OCI-LY3 (cell line): ENCODE data around the gene SPINDOC.

Source experiments
- H2AFZ ChIP-seq: fragments of 200-600, 300-600 bp; shearing (Covaris generic); 2 replicates; pipeline ENCODE4 v1.6.0; 2014; ENCODE audit warnings: antibody characterized with exemption, low read depth, low read length
- H3K27ac ChIP-seq: fragments of 200-600, 300-600 bp; sonication (generic); 2 replicates; pipeline ENCODE4 v1.5.1; 2014; ENCODE audit warnings: mild to moderate bottlenecking, low read length, moderate library complexity, mixed read lengths
- H3K27me3 ChIP-seq: fragments of 200-600, 300-600 bp; sonication (generic); 2 replicates; pipeline ENCODE4 v1.6.1; 2014; ENCODE audit warnings: low read depth, low read length, mixed read lengths
- H3K36me3 ChIP-seq: fragments of 200-600, 300-600 bp; sonication (generic); replicated peaks from 2 replicates; pipeline ENCODE3; 2014; ENCODE audit warnings: low read depth, low read length, mixed read lengths
- H3K4me1 ChIP-seq: fragments of 300-600, 200-600 bp; sonication (generic); 2 replicates; pipeline ENCODE4 v1.6.1; 2014; ENCODE audit warnings: low read length, mixed read lengths
- H3K4me2 ChIP-seq: fragments of 200-600, 300-600 bp; sonication (generic); 2 replicates; pipeline ENCODE4 v1.6.1; 2014; ENCODE audit warnings: low read length, mixed read lengths
- H3K4me3 ChIP-seq: fragments of 300-600, 200-600 bp; sonication (generic); 2 replicates; pipeline ENCODE4 v1.5.1; 2014; ENCODE audit warnings: antibody characterized with exemption, mild to moderate bottlenecking, low read length, moderate library complexity
- H3K79me2 ChIP-seq: fragments of 300-600, 200-600 bp; shearing (Covaris generic); 2 replicates; pipeline ENCODE4 v1.6.1; 2014; ENCODE audit warnings: mild to moderate bottlenecking, low read length, mixed read lengths
- H3K9ac ChIP-seq: fragments of 300-600, 200-600 bp; shearing (Covaris generic); 2 replicates; pipeline ENCODE4 v1.6.0; 2014; ENCODE audit warnings: mild to moderate bottlenecking, low read length, moderate library complexity
- H3K9me3 ChIP-seq: fragments of 200-600, 300-600 bp; shearing (Covaris generic); 2 replicates; pipeline ENCODE4 v1.6.1; 2014; ENCODE audit warnings: low read length, mixed read lengths; ENCODE audit not compliant: insufficient read depth
- H4K20me1 ChIP-seq: fragments of 200-600, 300-600 bp; sonication (generic); 2 replicates; pipeline ENCODE4 v1.6.1; 2016; ENCODE audit warnings: low read length, mixed read lengths; ENCODE audit not compliant: insufficient read depth
- EZH2phosphoT487 ChIP-seq: fragments of 200-600 bp; shearing (Covaris generic); IDR thresholded peaks from 2 replicates; pipeline ENCODE4 v1.6.1; 2018; ENCODE audit warnings: antibody characterized with exemption, mixed run types, low read depth
- TF ChIP-seq, protein P1 (sequence below): fragments of 200-600, 300-600 bp; sonication (generic); IDR thresholded peaks from 2 replicates; pipeline ENCODE4 v1.5.1; 2014; ENCODE audit warnings: antibody characterized with exemption, low read length, low read depth

SPINDOC gene

DNA sequence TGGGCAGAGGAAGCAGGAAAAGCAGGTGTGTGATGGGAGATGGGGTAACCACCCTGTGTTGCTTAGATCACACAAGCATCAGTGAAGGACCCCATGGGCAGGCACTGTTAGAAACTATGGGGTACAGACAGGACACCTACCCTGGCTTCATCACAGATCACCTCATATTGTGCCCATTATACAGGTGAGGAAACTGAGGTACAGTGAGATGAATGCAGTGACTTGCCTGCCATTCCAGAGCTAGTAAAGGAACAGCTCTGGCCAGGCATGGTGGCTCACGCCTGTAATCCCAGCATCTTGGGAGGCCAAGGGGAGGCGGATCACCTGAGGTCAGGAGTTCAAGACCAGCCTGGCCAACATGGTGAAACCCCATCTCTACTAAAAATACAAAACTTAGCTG, 19.8 kb downstream of the SPINDOC start:
- H2AFZ ChIP-seq, result no peak overlapping the region
- H4K20me1 ChIP-seq, result no peaks in the 10 kb centered on the region
- H3K4me1 ChIP-seq, result peaks cover 8% of the 10 kb centered on the region
- H3K36me3 ChIP-seq, result peaks cover 4% of the 10 kb centered on the region
- no peak overlapping the region for H3K4me3 ChIP-seq
- H3K27ac ChIP-seq, result no peak overlapping the region
- no peak overlapping the region for H3K4me2 ChIP-seq
- H3K9me3 ChIP-seq, result no peaks in the 10 kb centered on the region
- H3K9ac ChIP-seq, result no peak overlapping the region
- TF ChIP-seq, protein P1, sequence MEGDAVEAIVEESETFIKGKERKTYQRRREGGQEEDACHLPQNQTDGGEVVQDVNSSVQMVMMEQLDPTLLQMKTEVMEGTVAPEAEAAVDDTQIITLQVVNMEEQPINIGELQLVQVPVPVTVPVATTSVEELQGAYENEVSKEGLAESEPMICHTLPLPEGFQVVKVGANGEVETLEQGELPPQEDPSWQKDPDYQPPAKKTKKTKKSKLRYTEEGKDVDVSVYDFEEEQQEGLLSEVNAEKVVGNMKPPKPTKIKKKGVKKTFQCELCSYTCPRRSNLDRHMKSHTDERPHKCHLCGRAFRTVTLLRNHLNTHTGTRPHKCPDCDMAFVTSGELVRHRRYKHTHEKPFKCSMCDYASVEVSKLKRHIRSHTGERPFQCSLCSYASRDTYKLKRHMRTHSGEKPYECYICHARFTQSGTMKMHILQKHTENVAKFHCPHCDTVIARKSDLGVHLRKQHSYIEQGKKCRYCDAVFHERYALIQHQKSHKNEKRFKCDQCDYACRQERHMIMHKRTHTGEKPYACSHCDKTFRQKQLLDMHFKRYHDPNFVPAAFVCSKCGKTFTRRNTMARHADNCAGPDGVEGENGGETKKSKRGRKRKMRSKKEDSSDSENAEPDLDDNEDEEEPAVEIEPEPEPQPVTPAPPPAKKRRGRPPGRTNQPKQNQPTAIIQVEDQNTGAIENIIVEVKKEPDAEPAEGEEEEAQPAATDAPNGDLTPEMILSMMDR, result no peak
- TF ChIP-seq EZH2phosphoT487, result no peak
- no peaks in the 10 kb centered on the region for H3K79me2 ChIP-seq
- no peaks in the 10 kb centered on the region for H3K27me3 ChIP-seq

DNA sequence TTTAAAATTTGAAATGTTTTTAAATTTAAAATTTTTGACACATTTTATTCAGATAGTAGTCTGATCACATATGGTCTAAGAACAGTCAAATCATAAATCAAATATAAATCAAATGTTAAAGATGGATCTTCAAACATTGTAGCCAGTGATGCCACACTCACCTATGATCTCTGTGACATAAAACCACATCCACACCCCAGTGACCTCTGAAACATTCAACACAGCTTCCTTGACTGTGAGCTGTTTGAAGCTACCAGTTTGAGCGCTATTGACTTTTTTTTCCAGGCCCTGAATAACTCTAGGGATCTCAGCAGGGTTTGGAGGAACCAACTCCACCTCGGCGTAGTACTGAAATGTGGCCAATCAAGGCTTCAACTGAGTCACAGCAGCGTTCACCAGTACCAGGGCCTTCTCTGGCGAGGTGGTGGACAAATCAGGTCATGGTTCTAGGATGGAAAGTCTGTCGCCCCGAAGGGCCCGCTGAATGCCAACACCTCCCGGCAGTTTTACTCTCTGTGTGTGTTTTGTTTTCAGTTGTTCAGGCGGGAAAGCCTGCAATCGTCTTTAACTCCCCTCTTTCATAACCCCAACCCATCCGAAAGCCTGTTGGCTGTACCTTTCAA, 21.4 kb downstream of the SPINDOC start:
- no peaks in the 10 kb centered on the region for H3K36me3 ChIP-seq
- H3K9ac ChIP-seq, result no peak overlapping the region
- TF ChIP-seq, protein P1, result no peak
- TF ChIP-seq EZH2phosphoT487, result no peak
- H4K20me1 ChIP-seq, result no peaks in the 10 kb centered on the region; the same call in 1 of the 2 replicates
- H3K79me2 ChIP-seq, result peaks cover 7% of the 10 kb centered on the region
- H3K9me3 ChIP-seq, result no peaks in the 10 kb centered on the region
- H3K4me2 ChIP-seq, result no peak overlapping the region
- no peak overlapping the region for H3K27ac ChIP-seq
- H3K4me1 ChIP-seq, result peaks cover 11% of the 10 kb centered on the region
- H3K4me3 ChIP-seq, result no peak overlapping the region
- H3K27me3 ChIP-seq, result no peaks in the 10 kb centered on the region
- H2AFZ ChIP-seq, result no peak overlapping the region

DNA sequence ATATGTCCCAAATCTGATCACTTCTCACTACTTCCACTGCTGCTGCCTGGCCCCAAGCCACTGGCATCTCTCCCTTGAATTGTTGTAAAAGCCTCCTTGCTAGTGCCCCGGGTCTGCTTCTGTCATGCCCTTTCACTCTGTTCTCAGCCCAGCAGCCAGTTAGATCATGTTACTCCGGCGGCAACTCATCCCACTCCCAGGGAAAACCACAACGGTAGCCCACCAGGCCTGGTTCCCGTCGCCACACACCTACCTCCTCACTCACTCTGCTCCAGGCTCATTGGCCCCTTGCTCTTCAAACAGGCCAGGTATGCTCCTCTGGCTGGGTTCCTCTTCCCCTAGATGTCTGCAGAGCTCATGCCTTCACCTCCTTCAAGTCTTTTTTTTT, 21.9 kb downstream of the SPINDOC start:
- H3K9ac ChIP-seq, result no peak overlapping the region

DNA sequence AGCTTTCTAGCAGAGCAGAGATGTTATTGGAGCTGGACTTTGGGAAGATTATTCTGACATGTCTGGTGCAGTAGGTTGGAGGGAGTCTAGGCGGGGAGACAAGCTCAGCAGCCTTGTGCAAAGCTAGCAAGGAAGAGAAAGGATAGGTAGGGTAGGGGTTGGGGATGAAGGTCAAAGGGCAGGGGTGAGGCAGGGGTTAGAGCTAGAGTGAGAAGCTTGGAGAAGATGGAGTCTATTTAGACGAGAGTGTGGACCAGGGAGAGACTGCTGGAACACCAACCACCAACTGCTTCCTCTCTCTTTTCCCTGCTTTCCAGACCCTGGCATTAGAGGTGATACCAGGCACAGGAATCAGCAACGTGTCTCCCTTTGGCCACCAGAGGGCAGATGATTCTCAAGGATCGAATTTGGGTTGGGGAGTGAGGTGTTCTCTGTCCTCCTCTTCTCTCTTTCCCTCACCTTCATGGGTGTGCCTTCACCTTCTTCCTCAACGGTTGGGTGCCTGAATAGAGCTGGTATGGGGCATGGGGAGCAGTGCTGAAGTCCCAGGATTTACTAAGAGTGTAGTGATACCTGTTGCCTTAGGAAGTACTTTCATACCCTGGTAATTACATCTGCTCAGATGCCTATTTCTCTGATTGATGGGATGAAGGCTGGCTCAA, 23.9 kb downstream of the SPINDOC start:
- Histone ChIP-seq H2AFZ (no peak overlapping the region), H3K4me1 (peaks cover 25% of the 10 kb centered on the region), H4K20me1 (peaks cover 25% of the 10 kb centered on the region), H3K27ac (0 out of 2 replicates have a peak overlapping the region, but pooled peaks have one; percentile 44), H3K36me3 (peaks cover 16% of the 10 kb centered on the region), H3K4me2 (peak overlapping the region; percentile 77; the same call in 1 of the 2 replicates), H3K79me2 (peaks cover 32% of the 10 kb centered on the region), H3K27me3 (no peaks in the 10 kb centered on the region), H3K9ac (no peak overlapping the region), H3K4me3 (no peak overlapping the region), H3K9me3 (no peaks in the 10 kb centered on the region)
- TF ChIP-seq, protein P1, result peak; percentile 94
- TF ChIP-seq EZH2phosphoT487, result no peak

More for the DNA sequence above, 21.9 kb downstream of the SPINDOC start:
- no peak overlapping the region for H3K4me3 ChIP-seq
- H3K27me3 ChIP-seq, result no peaks in the 10 kb centered on the region
- no peak overlapping the region for H3K4me2 ChIP-seq
- H3K27ac ChIP-seq, result no peak overlapping the region
- TF ChIP-seq, protein P1, result no peak
- TF ChIP-seq EZH2phosphoT487, result no peak
- H3K9me3 ChIP-seq, result no peaks in the 10 kb centered on the region
- peaks cover under 1% of the 10 kb centered on the region for H3K36me3 ChIP-seq
- peaks cover 5% of the 10 kb centered on the region for H4K20me1 ChIP-seq
- peaks cover 11% of the 10 kb centered on the region for H3K4me1 ChIP-seq
- H2AFZ ChIP-seq, result no peak overlapping the region
- peaks cover 12% of the 10 kb centered on the region for H3K79me2 ChIP-seq
